NCI-H510A (cell line): ENCODE measurements around the gene DIP2C.
"Not testable (repeated sequence)": the region's sequence is repeated elsewhere in the genome, so short reads cannot be mapped to it uniquely, and the experiment has no call there.

Experiments used
- DNase-seq: peaks from one replicate; lab custom pipeline; 2025; lab: John Stamatoyannopoulos, UW

The DIP2C gene

GRCh38 chr10:412109-412508 lies 277.4 kb downstream of the DIP2C start:
- no peak for DNase-seq

- no peak for DNase-seq
Measured at GRCh38 chr10:411603-412002, 277.9 kb downstream of the DIP2C start.

GRCh38 chr10:409408-410040 lies 279.9 kb downstream of the DIP2C start:
- no peak for DNase-seq

- no peak for DNase-seq
Measured at GRCh38 chr10:408236-408635, 281.2 kb downstream of the DIP2C start.

GRCh38 chr10:406976-407375 lies 282.5 kb downstream of the DIP2C start:
- DNase-seq = no peak

- DNase-seq = no peak
Measured at GRCh38 chr10:405648-406047, 283.8 kb downstream of the DIP2C start.

GRCh38 chr10:404991-405390 lies 284.5 kb downstream of the DIP2C start:
- DNase-seq = no peak

GRCh38 chr10:404346-404745 lies 285.1 kb downstream of the DIP2C start:
- DNase-seq = no peak

- DNase-seq = no peak
Measured at GRCh38 chr10:398954-399353, 290.5 kb downstream of the DIP2C start.

GRCh38 chr10:397321-398068 lies 292.0 kb downstream of the DIP2C start:
- DNase-seq = peak; percentile 23

GRCh38 chr10:396535-397220 lies 292.8 kb downstream of the DIP2C start:
- no peak for DNase-seq

- DNase-seq = no peak
Measured at GRCh38 chr10:396107-396506, 293.4 kb downstream of the DIP2C start.

GRCh38 chr10:395665-396064 lies 293.8 kb downstream of the DIP2C start:
- no peak for DNase-seq

- DNase-seq = not testable (repeated sequence)
Measured at GRCh38 chr10:394439-395101, 294.9 kb downstream of the DIP2C start.

- no peak for DNase-seq
Measured at GRCh38 chr10:393787-394438, 295.6 kb downstream of the DIP2C start.

- DNase-seq = no peak
Measured at GRCh38 chr10:393106-393745, 296.2 kb downstream of the DIP2C start.

- no peak for DNase-seq
Measured at GRCh38 chr10:392705-393037, 296.8 kb downstream of the DIP2C start.

GRCh38 chr10:391847-392704 lies 297.4 kb downstream of the DIP2C start:
- DNase-seq = no peak

- DNase-seq = peak; percentile 9
Measured at GRCh38 chr10:391305-391704, 298.2 kb downstream of the DIP2C start.

- no peak for DNase-seq
Measured at GRCh38 chr10:390449-391100, 298.9 kb downstream of the DIP2C start.
